NCI-H2227 treated with DMSO at 0.1 percent for 48 hours (cell line): ENCODE results near the gene HDAC6.
"Not testable (repeated sequence)": the region's sequence is repeated elsewhere in the genome, so short reads cannot be mapped to it uniquely, and the experiment has no call there.

Experiments used
- DNase-seq: peaks from one replicate; lab custom pipeline; 2025; lab: John Stamatoyannopoulos, UW

The HDAC6 gene

GRCh38 chrX:48789366-48790220 lies 12.3 kb upstream of the HDAC6 start:
- DNase-seq = no peak

- DNase-seq = no peak
Observed at GRCh38 chrX:48790477-48790876, 11.4 kb upstream of the HDAC6 start.

- no peak for DNase-seq
Observed at GRCh38 chrX:48791063-48791820, 10.6 kb upstream of the HDAC6 start.

GRCh38 chrX:48792219-48792618 lies 9.6 kb upstream of the HDAC6 start:
- no peak for DNase-seq

GRCh38 chrX:48793935-48794334 lies 7.9 kb upstream of the HDAC6 start:
- DNase-seq = no peak

- DNase-seq = no peak
Observed at GRCh38 chrX:48794340-48794910, 7.4 kb upstream of the HDAC6 start.

GRCh38 chrX:48794911-48795515 lies 6.9 kb upstream of the HDAC6 start:
- no peak for DNase-seq

- no peak for DNase-seq
Observed at GRCh38 chrX:48798318-48798717, 3.5 kb upstream of the HDAC6 start.

- DNase-seq = no peak
Observed at GRCh38 chrX:48800574-48801279, 1.1 kb upstream of the HDAC6 start.

GRCh38 chrX:48802089-48802904 lies 430 bp downstream of the HDAC6 start:
- DNase-seq = peak; percentile 93

GRCh38 chrX:48802905-48803200 lies 986 bp downstream of the HDAC6 start:
- DNase-seq = no peak

GRCh38 chrX:48806081-48806480 lies 4.2 kb downstream of the HDAC6 start:
- DNase-seq = no peak

- no peak for DNase-seq
Observed at GRCh38 chrX:48813644-48814043, 11.8 kb downstream of the HDAC6 start.

- DNase-seq = no peak
Observed at GRCh38 chrX:48814722-48815121, 12.9 kb downstream of the HDAC6 start.

- DNase-seq = no peak
Observed at GRCh38 chrX:48815266-48815665, 13.4 kb downstream of the HDAC6 start.

GRCh38 chrX:48816014-48816810 lies 14.3 kb downstream of the HDAC6 start:
- no peak for DNase-seq

GRCh38 chrX:48818098-48818497 lies 16.2 kb downstream of the HDAC6 start:
- DNase-seq = no peak

GRCh38 chrX:48818866-48819265 lies 17.0 kb downstream of the HDAC6 start:
- DNase-seq = no peak

GRCh38 chrX:48819394-48819793 lies 17.5 kb downstream of the HDAC6 start:
- DNase-seq = not testable (repeated sequence)

GRCh38 chrX:48823053-48823452 lies 21.2 kb downstream of the HDAC6 start:
- no peak for DNase-seq
